ENCODE data around the gene CDH18.

GRCh38 chr5:19424506-19424905, 563.5 kb downstream of the CDH18 start:
- TF ChIP-seq POLR2A (IDR thresholded peaks at IDR 0.05): no peak
- no peak for TF ChIP-seq CTCF (IDR thresholded peaks at IDR 0.05)
